ENCODE measurements around the gene MTCL1. TPM values are rescaled to one million over a fixed set of nuclear protein-coding genes. Genes with fewer than 3 reads are reported as not detected.
A peak's percentile ranks its signal among the peaks of the same experiment; 100 is the strongest.

The MTCL1 gene
- total RNA-seq, 1 experiment from 2014 or later = 11.6 TPM

GRCh38 chr18:8795586-8796325 is 90.4 kb downstream of the MTCL1 start:
- ChIA-PET POLR2A (interaction anchor here (0.5 kb wide), 1 partner anchor 203 kb away, joined by 3 read pairs; no protein-coding TSS in a partner anchor), CTCF (interaction anchor here (0.6 to 1.7 kb wide), 2 partner anchors 31 to 193 kb away, joined by 3 to 5 read pairs; no protein-coding TSS in a partner anchor)
- TF ChIP-seq CTCF (IDR thresholded peaks at IDR 0.05; ENCODE audit: unreplicated experiment) = no peak
- H3K4me3 Mint-ChIP-seq (ENCODE audit: unreplicated experiment) = no peak overlapping the region
- no peak for DNase-seq (ENCODE audit: unreplicated experiment)
- peaks cover 10% of the 10 kb centered on the region for H3K36me3 Mint-ChIP-seq (ENCODE audit: insufficient read depth, unreplicated experiment)
- H3K4me1 Mint-ChIP-seq (ENCODE audit: insufficient read depth, unreplicated experiment) = peaks cover 30% of the 10 kb centered on the region
- H3K9me3 Mint-ChIP-seq (ENCODE audit: unreplicated experiment) = no peaks in the 10 kb centered on the region
- no TSS peak for BruUV-seq (replicated peaks)
- no peak overlapping the region for H3K27ac Mint-ChIP-seq (ENCODE audit: low read depth, unreplicated experiment)
- H3K27me3 Mint-ChIP-seq (ENCODE audit: insufficient read depth, unreplicated experiment) = no peaks in the 10 kb centered on the region
- intact Hi-C loops (cut with micrococcal nuclease) = no loop called here

GRCh38 chr18:8797206-8797605 is 91.8 kb downstream of the MTCL1 start:
- intact Hi-C loops (cut with micrococcal nuclease) = no loop called here
- Mint-ChIP-seq H3K9me3 (ENCODE audit: unreplicated experiment) (no peaks in the 10 kb centered on the region), H3K4me1 (ENCODE audit: insufficient read depth, unreplicated experiment) (peaks cover 41% of the 10 kb centered on the region), H3K36me3 (ENCODE audit: insufficient read depth, unreplicated experiment) (peaks cover 6% of the 10 kb centered on the region), H3K27me3 (ENCODE audit: insufficient read depth, unreplicated experiment) (no peaks in the 10 kb centered on the region), H3K4me3 (ENCODE audit: unreplicated experiment) (no peak overlapping the region), H3K27ac (ENCODE audit: low read depth, unreplicated experiment) (no peak overlapping the region)
- TF ChIP-seq CTCF (IDR thresholded peaks at IDR 0.05; ENCODE audit: unreplicated experiment) = no peak
- CTCF ChIA-PET = interaction anchor here (0.5 to 1.7 kb wide), 4 partner anchors 72 to 435 kb away, joined by 3 to 5 read pairs (median 4); no protein-coding TSS in a partner anchor
- POLR2A ChIA-PET = interaction anchor here (0.6 to 1.0 kb wide), 3 partner anchors 101 to 1744 kb away, joined by 3 to 4 read pairs (median 3); no protein-coding TSS in a partner anchor
- peak; percentile 7 for DNase-seq (ENCODE audit: unreplicated experiment)
- BruUV-seq (replicated peaks) = no TSS peak

- intact Hi-C loops (cut with micrococcal nuclease) = no loop called here
- POLR2A ChIA-PET = interaction anchor here (1.4 to 3.5 kb wide), 3 partner anchors 12 to 60 kb away, joined by 4 to 15 read pairs (median 6); no protein-coding TSS in a partner anchor
- no TSS peak for BruUV-seq (replicated peaks)
- Mint-ChIP-seq H3K27ac (ENCODE audit: low read depth, unreplicated experiment) (peak overlapping the region; percentile 83), H3K36me3 (ENCODE audit: insufficient read depth, unreplicated experiment) (peaks cover 6% of the 10 kb centered on the region), H3K4me3 (ENCODE audit: unreplicated experiment) (no peak overlapping the region), H3K9me3 (ENCODE audit: unreplicated experiment) (no peaks in the 10 kb centered on the region), H3K4me1 (ENCODE audit: insufficient read depth, unreplicated experiment) (peaks cover 39% of the 10 kb centered on the region), H3K27me3 (ENCODE audit: insufficient read depth, unreplicated experiment) (no peaks in the 10 kb centered on the region)
- peak; percentile 20 for DNase-seq (ENCODE audit: unreplicated experiment)
- CTCF ChIA-PET = interaction anchor here (0.6 to 1.3 kb wide), 5 partner anchors 21 to 189 kb away, joined by 3 to 5 read pairs (median 4); no protein-coding TSS in a partner anchor
- no peak for TF ChIP-seq CTCF (IDR thresholded peaks at IDR 0.05; ENCODE audit: unreplicated experiment)
These were observed 93.6 kb downstream of the MTCL1 start for GRCh38 chr18:8799001-8799400.
